ENCODE data around the gene ZNF599. TPM values are rescaled to one million over a fixed set of nuclear protein-coding genes. Genes with fewer than 3 reads are reported as not detected.

ZNF599 gene
- total RNA-seq: 1 to 10 TPM; 4.1 to 5.8 (median 5.7) TPM

- TF ChIP-seq CTCF (IDR thresholded peaks at IDR 0.05; ENCODE audit: low read depth): no peak
These were observed at the start of gene ZNF599 for GRCh38 chr19:34772697-34773554. Gene ZNF599 (minus strand): TSS chr19:34773215. CDS start chr19:34772841, 374 bp downstream.

GRCh38 chr19:34818270-34818669 is 45.3 kb upstream of the ZNF599 start:
- no peak for TF ChIP-seq CTCF (IDR thresholded peaks at IDR 0.05; ENCODE audit: low read depth)

- TF ChIP-seq CTCF (IDR thresholded peaks at IDR 0.05; ENCODE audit: low read depth): no peak
These were observed 43.7 kb upstream of the ZNF599 start for GRCh38 chr19:34816708-34817107.

GRCh38 chr19:34808566-34808965 is 35.6 kb upstream of the ZNF599 start:
- no peak for TF ChIP-seq CTCF (IDR thresholded peaks at IDR 0.05; ENCODE audit: low read depth)

DNA sequence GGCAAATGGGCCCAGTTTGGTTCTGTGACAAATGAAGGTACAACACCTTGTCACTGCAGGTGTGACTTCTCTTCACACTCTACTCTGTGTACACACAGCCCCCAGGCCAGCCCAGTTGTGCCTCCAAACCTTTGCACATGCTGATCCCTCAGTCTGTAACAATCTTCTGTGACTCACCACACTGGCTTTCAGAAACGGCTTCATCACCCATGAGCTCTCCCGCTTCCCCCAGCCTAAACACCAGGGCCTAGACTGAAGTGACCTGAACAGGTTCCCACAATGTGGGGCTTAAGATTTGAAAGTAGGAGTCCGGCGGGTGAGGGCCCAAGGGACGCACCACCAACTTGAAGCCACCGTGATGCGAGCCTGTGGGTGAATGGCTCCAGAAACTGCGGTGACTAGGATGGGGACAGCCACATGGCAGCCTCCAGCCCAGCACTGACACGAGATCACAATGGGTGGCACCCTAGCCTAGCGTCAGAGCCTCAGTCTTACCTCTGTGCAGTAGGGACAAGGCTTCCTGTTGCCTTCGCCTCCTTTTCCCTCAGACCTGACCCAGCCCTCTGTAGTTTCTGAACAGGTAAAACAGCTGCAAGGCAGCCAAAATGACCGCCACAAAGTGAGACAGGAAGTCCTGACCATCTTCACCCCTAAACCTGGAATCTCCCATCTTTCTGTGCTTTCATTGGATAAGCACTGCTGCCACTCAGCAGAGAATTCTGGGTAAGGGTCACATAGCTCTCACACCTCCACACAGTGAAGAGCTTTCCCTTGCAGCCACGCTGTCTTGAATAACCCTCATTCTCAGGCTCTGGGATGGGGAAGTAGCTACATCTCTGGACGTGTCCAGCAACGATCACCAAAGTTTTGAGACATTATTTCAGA is 34.2 kb upstream of the ZNF599 start:
- no peak for TF ChIP-seq CTCF (IDR thresholded peaks at IDR 0.05; ENCODE audit: low read depth)

DNA sequence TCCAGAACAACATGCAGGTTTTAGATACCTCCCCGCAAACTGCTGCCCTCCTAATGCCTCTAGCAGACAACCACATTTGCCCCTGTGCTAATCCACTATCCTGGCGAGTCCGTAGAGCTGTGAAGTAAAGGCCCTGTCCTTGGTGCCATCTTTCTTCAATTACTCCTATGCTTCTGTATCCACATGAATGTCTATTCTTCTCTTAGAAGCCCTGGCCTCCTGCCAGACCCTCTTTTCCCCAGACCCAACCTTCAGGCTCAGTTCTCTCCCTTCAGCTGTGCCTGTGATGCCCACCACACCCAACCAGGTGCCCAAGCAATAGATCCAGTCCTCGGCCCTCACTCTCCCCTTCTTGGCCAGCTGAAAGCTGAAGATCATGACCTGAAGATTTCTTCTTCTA is 31.1 kb upstream of the ZNF599 start:
- TF ChIP-seq CTCF (IDR thresholded peaks at IDR 0.05; ENCODE audit: low read depth): no peak
